IMR-90 (cell line): ENCODE measurements around the gene C3orf22. TPM values are rescaled to one million over a fixed set of nuclear protein-coding genes. Genes with fewer than 3 reads are reported as not detected.

Source experiments
- ATAC-seq: fragments of 200-7000 bp; cut with Tn5 transposase; 2 replicates; pipeline ENCODE4 v1.9.1; 2020; ENCODE audit warnings: low read depth, mild to moderate bottlenecking, moderate library complexity
- BruUV-seq: library from RNA; stranded (reverse); fragments of 400-500 nt; replicated peaks from 2 replicates; lab custom pipeline; 2021; lab: Mats Ljungman, UMichigan
- CTCF ChIA-PET: fragments of 300-600 bp; formaldehyde crosslinking; extraction: SDS; loops from one replicate; lab custom pipeline; 2021; ENCODE audit warnings: antibody characterized with exemption; lab: Yijun Ruan, JAX
- POLR2A ChIA-PET: fragments of 300-600 bp; sonication (Branson Sonifier 250); formaldehyde crosslinking; loops from one replicate; lab custom pipeline; 2022; ENCODE audit warnings: antibody characterized with exemption; ENCODE audit not compliant: unreplicated experiment; lab: Charles Lee
- DNase-seq: peaks from one replicate; pipeline ENCODE4 v3.0.0; 2013
- H2AFZ ChIP-seq: replicated peaks from 2 replicates; pipeline ENCODE3; 2013; ENCODE audit warnings: low read length, mild to moderate bottlenecking; ENCODE audit not compliant: poor library complexity
- H2AK5ac ChIP-seq: 2 replicates; pipeline ENCODE4 v1.6.1; 2013; ENCODE audit warnings: low read depth, low read length, inconsistent platforms
- H2AK9ac ChIP-seq: replicated peaks from 2 replicates; pipeline ENCODE3; 2013; ENCODE audit warnings: mild to moderate bottlenecking, low read depth, low read length, moderate library complexity; ENCODE audit not compliant: poor library complexity
- H2BK120ac ChIP-seq: 2 replicates; pipeline ENCODE4 v1.6.1; 2013; ENCODE audit warnings: low read depth, low read length, inconsistent platforms
- H2BK15ac ChIP-seq: 3 replicates; pipeline ENCODE4 v1.6.1; 2013; ENCODE audit warnings: low read depth, low read length, inconsistent platforms
- H2BK20ac ChIP-seq: 2 replicates; pipeline ENCODE4 v1.6.1; 2013; ENCODE audit warnings: low read depth, mild to moderate bottlenecking, inconsistent platforms, low read length, moderate library complexity
- H2BK5ac ChIP-seq: 2 replicates; pipeline ENCODE4 v1.6.1; 2013; ENCODE audit warnings: mild to moderate bottlenecking, low read depth, low read length, inconsistent platforms; ENCODE audit not compliant: poor library complexity, severe bottlenecking
- H3K14ac ChIP-seq: replicated peaks from 2 replicates; pipeline ENCODE4 v1.6.1; 2013; ENCODE audit warnings: low read depth, low read length, inconsistent platforms
- H3K18ac ChIP-seq: 2 replicates; pipeline ENCODE4 v1.6.1; 2013; ENCODE audit warnings: low read depth, low read length, control low read depth
- H3K23ac ChIP-seq: 2 replicates; pipeline ENCODE4 v1.6.1; 2013; ENCODE audit warnings: low read depth, low read length, inconsistent platforms
- H3K27ac ChIP-seq: 2 replicates; pipeline ENCODE4 v1.5.1; 2013; ENCODE audit warnings: mild to moderate bottlenecking, control low read depth, low read length; ENCODE audit not compliant: insufficient read depth
- H3K27me3 ChIP-seq: 2 replicates; pipeline ENCODE4 v1.6.1; 2013; ENCODE audit warnings: low read length; ENCODE audit not compliant: control insufficient read depth, insufficient read depth
- H3K36me3 ChIP-seq: 2 replicates; pipeline ENCODE4 v1.6.1; 2013; ENCODE audit warnings: low read length, mixed read lengths; ENCODE audit not compliant: control insufficient read depth, insufficient read depth
- H3K4ac ChIP-seq: 2 replicates; pipeline ENCODE4 v1.6.1; 2013; ENCODE audit warnings: low read depth, low read length, inconsistent platforms
- H3K4me1 ChIP-seq: 2 replicates; pipeline ENCODE4 v1.6.1; 2013; ENCODE audit warnings: low read length, mixed read lengths; ENCODE audit not compliant: control insufficient read depth, insufficient read depth
- H3K4me2 ChIP-seq: 2 replicates; pipeline ENCODE4 v1.6.1; 2013; ENCODE audit warnings: low read depth, mild to moderate bottlenecking, control low read depth, low read length, moderate library complexity
- H3K4me3 ChIP-seq: 2 replicates; pipeline ENCODE4 v1.5.1; 2013; ENCODE audit warnings: low read depth, mild to moderate bottlenecking, control low read depth, low read length, moderate library complexity; ENCODE audit not compliant: insufficient read depth
- H3K56ac ChIP-seq: 2 replicates; pipeline ENCODE4 v1.6.1; 2013; ENCODE audit warnings: low read length, inconsistent platforms; ENCODE audit not compliant: insufficient read depth; ENCODE audit errors: extremely low read depth
- H3K79me1 ChIP-seq, 2 experiments: 2 replicates each; pipeline ENCODE4 v1.6.1; 2013; ENCODE audit warnings: low read length in 2 of 2, inconsistent platforms in 1 of 2, low read depth in 1 of 2
- H3K9ac ChIP-seq: 2 replicates; pipeline ENCODE4 v1.6.1; 2013; ENCODE audit warnings: low read depth, low read length, control low read depth
- H3K9me1 ChIP-seq: 2 replicates; pipeline ENCODE4 v1.6.1; 2013; ENCODE audit warnings: low read length, inconsistent platforms; ENCODE audit not compliant: insufficient read depth
- H3K9me3 ChIP-seq: 2 replicates; pipeline ENCODE4 v1.6.1; 2013; ENCODE audit warnings: low read length; ENCODE audit not compliant: control insufficient read depth, insufficient read depth
- H4K20me1 ChIP-seq: 2 replicates; pipeline ENCODE4 v1.6.1; 2013; ENCODE audit warnings: low read length, inconsistent platforms; ENCODE audit not compliant: insufficient read depth
- H4K5ac ChIP-seq: 2 replicates; pipeline ENCODE4 v1.6.1; 2013; ENCODE audit warnings: mild to moderate bottlenecking, low read depth, low read length, control low read depth
- H4K8ac ChIP-seq, 2 experiments: 2 replicates each; pipeline ENCODE4 v1.6.1; 2013; ENCODE audit warnings: low read depth in 2 of 2, low read length in 2 of 2, control low read depth in 1 of 2, inconsistent platforms in 1 of 2
- H4K91ac ChIP-seq: 2 replicates; pipeline ENCODE4 v1.6.1; 2013; ENCODE audit warnings: low read depth, low read length, inconsistent platforms; ENCODE audit not compliant: insufficient read depth
- NFE2L2 ChIP-seq: fragments of 150-350 bp; IDR thresholded peaks from 2 replicates; pipeline ENCODE4 v1.6.1; 2016; ENCODE audit warnings: low read depth, mild to moderate bottlenecking, low read length
- RCOR1 ChIP-seq: IDR thresholded peaks from 2 replicates; pipeline ENCODE4 v1.6.1; 2012; ENCODE audit warnings: mild to moderate bottlenecking, low read length, improper control_type of control experiment; ENCODE audit not compliant: insufficient replicate concordance
- WGBS, 2 experiments: methylation state at CpG; one replicate each; pipeline versions ENCODE4 v1.1.5 to v1.1.7; 2013; ENCODE audit warnings: missing lambda C conversion rate in 2 of 2; ENCODE audit not compliant: insufficient read length in 1 of 2; ENCODE audit errors: extremely low coverage in 2 of 2; 5-methylcytosine and 5-hydroxymethylcytosine counted together
- dilution Hi-C: fragments of 300-500 bp; cut with HindIII; formaldehyde crosslinking; loops from one replicate; pipeline ENCODE4 v1.14.3; 2018; ENCODE audit warnings: low sequenced_read_pairs; ENCODE audit not compliant: unreplicated experiment
- in situ Hi-C: fragments of 300-500 bp; cut with MboI; formaldehyde crosslinking; loops from 3 replicates; pipeline ENCODE4 v1.14.3; 2019; ENCODE audit warnings: low sequenced_read_pairs, inconsistent platforms, mixed read lengths
- intact Hi-C: fragments of 100-400 bp; cut with micrococcal nuclease; formaldehyde crosslinking; loops from 2 replicates; pipeline ENCODE4 v1.10.0; 2022
- polyA plus RNA-seq, 3 experiments: library from polyadenylated mRNA; depleted of rRNA; stranded (reverse); fragments of >200 nt; gene quantifications; 2 replicates each; pipeline ENCODE4 v1.2.3, GENCODE V29; 2012; ENCODE audit warnings: low replicate concordance in 1 of 3
- total RNA-seq: library from RNA; depleted of rRNA; stranded (reverse); fragments of >200 nt; gene quantifications from 2 replicates; pipeline ENCODE4 v1.2.3, GENCODE V29; 2012
- TF ChIP-seq, protein P1 (sequence below): fragments of 150-350 bp; IDR thresholded peaks from 2 replicates; pipeline ENCODE4 v1.6.1; 2016; ENCODE audit warnings: low read depth, mild to moderate bottlenecking, low read length, moderate library complexity, borderline replicate concordance
- TF ChIP-seq, protein P2 (sequence below): fragments of 150-350 bp; IDR thresholded peaks from 2 replicates; pipeline ENCODE4 v1.6.1; 2017; ENCODE audit warnings: mild to moderate bottlenecking, antibody characterized with exemption, low read length, low read depth

Gene C3orf22
- total and polyA plus RNA-seq, 2 of the 4 experiments (the other 2 are of a cell fraction) = not detected

- Histone ChIP-seq H3K18ac (no peak overlapping the region), H4K91ac (no peak overlapping the region), H2BK15ac (no peak overlapping the region), H3K4me2 (no peak overlapping the region), H4K8ac (no peak overlapping the region), H3K9ac (no peak overlapping the region), H2BK5ac (no peak overlapping the region), H2BK20ac (no peak overlapping the region), H2BK120ac (no peak overlapping the region), H3K27me3 (peaks cover 30% of the 10 kb centered on the region; the same call in 1 of the 2 replicates), H3K9me3 (no peaks in the 10 kb centered on the region), H3K4ac (no peak overlapping the region), H3K4me1 (no peaks in the 10 kb centered on the region), H2AFZ (no peak overlapping the region), H3K4me3 (no peak overlapping the region), H3K56ac (no peak overlapping the region), H3K27ac (no peak overlapping the region), H4K5ac (no peak overlapping the region), H4K20me1 (no peaks in the 10 kb centered on the region), H3K79me1 (no peaks in the 10 kb centered on the region), H3K9me1 (no peaks in the 10 kb centered on the region), H3K14ac (no peak overlapping the region), H3K36me3 (no peaks in the 10 kb centered on the region), H3K23ac (no peak overlapping the region), H2AK5ac (no peak overlapping the region), H2AK9ac (peak overlapping the region; percentile 3)
- in situ Hi-C loops (no loop called here), dilution Hi-C loops (no loop called here), intact Hi-C loops (no loop called here)
- ATAC-seq = no peak
- no TSS peak for BruUV-seq
- ChIA-PET POLR2A (no interaction called here), CTCF (interaction anchor here (0.6 to 1.5 kb wide), 3 partner anchors 10 to 1084 kb away, joined by 3 to 6 read pairs (median 3); no protein-coding TSS in a partner anchor)
- TF ChIP-seq, protein P1, sequence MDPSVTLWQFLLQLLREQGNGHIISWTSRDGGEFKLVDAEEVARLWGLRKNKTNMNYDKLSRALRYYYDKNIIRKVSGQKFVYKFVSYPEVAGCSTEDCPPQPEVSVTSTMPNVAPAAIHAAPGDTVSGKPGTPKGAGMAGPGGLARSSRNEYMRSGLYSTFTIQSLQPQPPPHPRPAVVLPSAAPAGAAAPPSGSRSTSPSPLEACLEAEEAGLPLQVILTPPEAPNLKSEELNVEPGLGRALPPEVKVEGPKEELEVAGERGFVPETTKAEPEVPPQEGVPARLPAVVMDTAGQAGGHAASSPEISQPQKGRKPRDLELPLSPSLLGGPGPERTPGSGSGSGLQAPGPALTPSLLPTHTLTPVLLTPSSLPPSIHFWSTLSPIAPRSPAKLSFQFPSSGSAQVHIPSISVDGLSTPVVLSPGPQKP = no peak
- TF ChIP-seq, protein P2, sequence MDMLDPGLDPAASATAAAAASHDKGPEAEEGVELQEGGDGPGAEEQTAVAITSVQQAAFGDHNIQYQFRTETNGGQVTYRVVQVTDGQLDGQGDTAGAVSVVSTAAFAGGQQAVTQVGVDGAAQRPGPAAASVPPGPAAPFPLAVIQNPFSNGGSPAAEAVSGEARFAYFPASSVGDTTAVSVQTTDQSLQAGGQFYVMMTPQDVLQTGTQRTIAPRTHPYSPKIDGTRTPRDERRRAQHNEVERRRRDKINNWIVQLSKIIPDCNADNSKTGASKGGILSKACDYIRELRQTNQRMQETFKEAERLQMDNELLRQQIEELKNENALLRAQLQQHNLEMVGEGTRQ = no peak
- TF ChIP-seq NFE2L2 = no peak
- TF ChIP-seq RCOR1 = no peak
- no peak for DNase-seq
- no CpG with 5 or more reads among the region's 12 CpGs for WGBS, 2 experiments
Measured at GRCh38 chr3:126512916-126513650, 45.6 kb downstream of the C3orf22 start.
